ENCODE data around the gene BCL2L1. TPM values are rescaled to one million over a fixed set of nuclear protein-coding genes. Genes with fewer than 3 reads are reported as not detected.
A peak's percentile ranks its signal among the peaks of the same experiment; 100 is the strongest.

The BCL2L1 gene
- total and polyA plus RNA-seq, 10 of the 15 experiments (the other 5 are each of a cell fraction or from before 2014, with no cell fraction given), result 0.63 to 67.7 (median 43.6) TPM

GRCh38 chr20:31717478-31718201 is 5.0 kb downstream of the BCL2L1 start (continued):
- no peak for TF ChIP-seq CBX5 (IDR thresholded peaks at IDR 0.05; ENCODE audit: low read depth)
- TF ChIP-seq SKIL (IDR thresholded peaks at IDR 0.05; ENCODE audit: low read depth, poor library complexity, severe bottlenecking), result peak; percentile 57
- TF ChIP-seq RELA (IDR thresholded peaks at IDR 0.05; ENCODE audit: borderline replicate concordance, partially characterized antibody), result peak; percentile 4
- TF ChIP-seq, protein P1, sequence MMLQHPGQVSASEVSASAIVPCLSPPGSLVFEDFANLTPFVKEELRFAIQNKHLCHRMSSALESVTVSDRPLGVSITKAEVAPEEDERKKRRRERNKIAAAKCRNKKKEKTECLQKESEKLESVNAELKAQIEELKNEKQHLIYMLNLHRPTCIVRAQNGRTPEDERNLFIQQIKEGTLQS (IDR thresholded peaks at IDR 0.05; ENCODE audit: borderline replicate concordance, extremely low read depth, low read depth, low read length), result no peak
- TF ChIP-seq ATF7 (IDR thresholded peaks at IDR 0.05; ENCODE audit: low read depth), result peak; percentile 58; the same call in 1 of the 2 replicates
- TF ChIP-seq RAD51 (IDR thresholded peaks at IDR 0.05), result no peak

DNA sequence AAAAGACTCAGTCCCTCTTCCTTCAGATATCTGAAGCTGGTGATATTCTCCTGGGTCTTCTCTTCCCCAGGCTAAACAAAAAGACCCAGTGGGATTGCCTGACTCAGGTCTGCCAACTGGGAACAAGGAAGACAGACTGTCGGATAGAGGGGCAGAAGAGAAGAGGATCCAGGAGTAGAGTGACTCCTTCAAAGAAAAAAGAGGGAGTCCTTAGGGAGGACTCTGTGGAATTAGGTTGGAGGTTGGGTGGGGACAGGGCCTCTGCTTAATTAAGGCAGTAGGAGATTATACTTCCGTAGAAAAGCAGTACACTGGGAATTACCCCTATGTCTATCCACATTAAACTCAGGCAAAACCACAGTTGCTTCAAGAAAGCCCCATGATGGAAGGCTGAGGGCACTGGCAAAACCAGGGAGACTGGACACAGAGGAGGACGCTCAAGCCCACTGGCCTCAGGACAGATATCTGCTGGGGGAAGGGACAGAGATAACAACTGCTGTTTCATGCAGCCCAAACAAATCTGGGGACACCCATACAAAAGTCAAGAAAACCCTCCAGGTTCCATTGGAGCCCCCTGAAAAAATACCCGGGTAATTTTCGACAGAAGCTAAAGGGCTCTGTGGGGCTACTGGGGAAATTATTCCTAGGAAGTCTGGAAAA is 5.7 kb downstream of the BCL2L1 start:
- DNase-seq (ENCODE audit: low read depth, low spot score), result no peak
- peak; percentile 21 for ATAC-seq
- no peak for FAIRE-seq
- ChIA-PET SMC1A (ENCODE audit: uncharacterized antibody, unreplicated experiment) (interaction anchor here (0.7 to 10.6 kb wide), 11 partner anchors 11 to 82 kb away, joined by 3 to 321 read pairs (median 6); no protein-coding TSS in a partner anchor), CTCF (interaction anchor here (0.8 to 12.7 kb wide), 9 partner anchors 10 to 156 kb away, joined by 3 to 531 read pairs (median 9); no protein-coding TSS in a partner anchor), POLR2A (interaction anchor here (2.5 to 6.1 kb wide), 5 partner anchors 11 to 55 kb away, joined by 20 to 36 read pairs (median 24); no protein-coding TSS in a partner anchor), RAD21 (ENCODE audit: unreplicated experiment) (interaction anchor here (0.9 to 8.8 kb wide), 14 partner anchors 10 to 104 kb away, joined by 3 to 428 read pairs (median 6); no protein-coding TSS in a partner anchor)
- Histone ChIP-seq H3K27ac (ENCODE audit: control insufficient read depth, insufficient read depth) (peak overlapping the region; percentile 67), H3K36me3 (ENCODE audit: control insufficient read depth in 2 of 2, insufficient read depth in 2 of 2, low read length in 1 of 2) (peaks cover 4 to 13% of the 10 kb centered on the region in 2 experiments; a peak in 3 of 4 replicates), H3K4me3 (peak overlapping the region; percentile 72; the same call in 1 of the 2 replicates), H3K27me3 (replicated peaks in 1 of 2; ENCODE audit: control insufficient read depth in 2 of 2, insufficient read depth in 2 of 2, low read length in 1 of 2) (no peaks in the 10 kb centered on the region), H3K9ac (ENCODE audit: control insufficient read depth, insufficient read depth, low read length) (peak overlapping the region; percentile 28), H3K4me2 (ENCODE audit: control insufficient read depth, insufficient read depth) (peak overlapping the region; percentile 93), H3K9me3 (replicated peaks; ENCODE audit: control insufficient read depth, insufficient read depth, low read length) (no peaks in the 10 kb centered on the region), H4K20me1 (ENCODE audit: control insufficient read depth, insufficient read depth) (no peaks in the 10 kb centered on the region), H3K79me2 (ENCODE audit: control insufficient read depth, insufficient read depth, low read length) (peaks cover 89% of the 10 kb centered on the region), H3K4me1 (ENCODE audit: control insufficient read depth, insufficient read depth, low read length) (peaks cover 32% of the 10 kb centered on the region), H2AFZ (ENCODE audit: control insufficient read depth, low read depth, low read length) (no peak overlapping the region)
- in situ Hi-C loops (cut with MboI) (no loop called here), intact Hi-C loops (cut with micrococcal nuclease; ENCODE audit: unreplicated experiment) (no loop called here)
- no peak; the same call in 1 of the 2 replicates for TF ChIP-seq EED (IDR thresholded peaks at IDR 0.05; ENCODE audit: low read depth)
- TF ChIP-seq RELA (IDR thresholded peaks at IDR 0.05; ENCODE audit: borderline replicate concordance, partially characterized antibody), result peak; percentile 2
- 8% methylated on average over 5 of the region's 5 CpGs for WGBS (ENCODE audit: insufficient coverage, insufficient replicate concordance, low lambda C conversion rate, missing lambda C conversion rate)
- BruUV-seq (replicated peaks), result no TSS peak
